Ecto neural progenitor cell (in vitro differentiated cells): Measurements from ENCODE around the gene PRR5L.
A peak's percentile ranks its signal among the peaks of the same experiment; 100 is the strongest.
"Not testable (repeated sequence)": the region's sequence is repeated elsewhere in the genome, so short reads cannot be mapped to it uniquely, and the experiment has no call there.

Experiments used
- DNase-seq: peaks from one replicate; pipeline ENCODE4 v3.0.0-alpha.2; 2018; ENCODE audit warnings: low spot score

The PRR5L gene

GRCh38 chr11:36507824-36508489 lies 211.9 kb downstream of the PRR5L start:
- no peak for DNase-seq

DNA sequence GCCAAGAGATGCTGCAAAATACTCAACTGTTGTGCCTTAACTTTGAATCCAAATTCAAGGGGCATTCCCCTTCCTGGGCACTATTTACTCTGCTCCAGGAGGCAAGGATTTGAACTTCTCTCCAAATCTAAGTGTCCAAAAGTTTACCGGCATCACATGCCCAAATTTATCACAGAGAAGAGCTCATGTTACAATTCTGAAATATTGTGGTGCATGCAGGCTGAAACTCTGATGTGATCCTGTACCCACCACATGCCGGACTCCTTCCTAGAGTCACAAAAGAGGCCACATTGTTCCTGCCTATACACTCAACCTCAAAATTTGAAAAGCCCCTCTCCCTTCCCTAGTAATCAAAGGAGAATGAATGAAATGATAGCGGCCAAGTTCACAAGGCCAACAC lies 212.7 kb downstream of the PRR5L start:
- DNase-seq, result no peak

DNA sequence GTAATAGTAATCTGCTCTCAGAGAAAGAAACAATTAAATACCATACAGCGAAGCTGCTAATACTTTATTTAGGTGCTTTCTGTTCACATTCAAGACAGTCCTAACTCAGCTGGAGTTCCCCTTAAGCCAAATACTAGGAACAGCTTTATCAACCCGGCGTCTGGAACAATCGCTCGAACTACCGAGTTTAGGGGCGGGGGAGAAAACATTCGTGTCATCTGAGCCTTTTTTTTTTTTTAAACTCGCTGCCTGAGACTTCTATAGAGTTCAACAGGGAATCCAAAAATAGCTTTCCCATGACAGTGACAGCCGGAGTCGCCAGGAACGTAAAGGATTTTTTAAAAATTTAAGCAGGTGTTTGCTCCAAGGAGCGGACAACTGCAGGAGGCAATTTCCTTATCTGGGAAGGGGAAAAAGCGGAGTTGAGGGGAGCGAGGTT lies 213.1 kb downstream of the PRR5L start:
- no peak for DNase-seq

DNA sequence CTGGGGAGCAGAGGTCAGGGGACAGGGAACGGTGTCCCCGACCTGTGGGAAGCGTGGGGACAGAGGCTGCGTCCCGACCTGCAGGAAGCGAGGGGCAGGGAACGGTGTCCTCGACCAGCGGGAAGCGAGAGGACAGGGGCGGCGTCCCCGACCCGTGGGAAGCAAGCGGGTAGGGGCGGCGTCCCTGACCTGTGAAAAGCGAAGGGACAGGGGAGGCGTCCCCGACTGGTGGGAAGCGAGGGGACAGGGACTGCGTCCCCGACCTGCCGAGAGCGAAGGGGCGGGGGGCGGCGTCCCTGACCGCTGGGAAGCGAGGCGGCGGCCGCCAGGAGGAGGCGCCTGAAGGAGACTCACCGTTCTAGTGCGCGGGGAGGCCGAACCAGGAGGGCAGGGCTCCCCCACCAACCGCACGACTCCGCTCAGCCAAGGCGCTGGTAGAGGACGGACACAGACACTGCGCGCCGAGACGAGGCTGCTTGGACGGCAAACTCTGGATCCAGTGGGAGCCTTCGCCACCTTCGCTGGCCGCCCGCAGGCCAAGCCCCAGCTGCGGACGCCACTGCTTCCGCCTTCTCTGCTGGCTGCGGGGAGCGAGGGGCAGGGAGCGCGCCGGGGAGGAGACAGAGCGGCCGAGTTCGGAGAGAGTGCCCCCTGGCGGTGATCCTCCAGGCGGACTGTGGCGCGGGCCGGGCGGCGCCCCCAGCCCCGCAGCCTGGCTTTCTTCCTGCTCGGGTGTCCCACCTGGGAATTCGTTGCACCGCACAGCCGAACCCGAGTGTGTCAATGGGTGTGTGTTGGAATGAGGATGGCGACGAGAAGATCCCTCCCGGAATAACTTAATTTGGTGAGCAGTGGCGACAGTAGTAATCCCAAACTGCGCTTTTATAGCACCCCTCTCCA lies 213.9 kb downstream of the PRR5L start, which contains the start of gene TRAF6:
Gene TRAF6, minus strand, starts transcription at position 579 of the 900 bp plus-strand sequence. CDS start 8,757 bp downstream, outside the sequence.
- DNase-seq, result peak; percentile 94

- DNase-seq, result no peak
Observed at GRCh38 chr11:36510594-36510942, 214.5 kb downstream of the PRR5L start.

- not testable (repeated sequence) for DNase-seq
Observed at GRCh38 chr11:36511062-36511461, 215.0 kb downstream of the PRR5L start.

DNA sequence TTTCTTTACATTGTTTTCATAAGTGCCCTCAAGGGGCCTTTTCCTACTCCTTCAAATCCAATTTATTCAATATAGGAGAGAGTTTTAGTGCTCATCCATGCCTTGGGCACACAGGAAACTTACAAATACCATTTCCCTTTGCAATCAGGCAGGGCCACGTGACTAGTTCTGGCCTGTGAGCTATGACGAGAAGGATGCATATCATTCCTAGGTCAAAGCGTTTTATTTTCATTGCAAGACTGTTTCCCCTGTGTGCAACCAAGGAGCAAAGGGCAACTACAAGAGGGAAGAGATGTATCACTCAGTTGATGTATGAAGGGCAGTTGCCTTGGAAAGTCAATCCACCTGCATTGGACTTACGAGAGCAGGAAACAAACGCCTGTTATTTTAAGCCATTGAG lies 215.9 kb downstream of the PRR5L start:
- DNase-seq, result no peak

GRCh38 chr11:36513965-36514364 lies 217.9 kb downstream of the PRR5L start:
- DNase-seq, result no peak
